Glomerular visceral epithelial cell (primary cell): ENCODE measurements around the gene SH3RF2.
"Not testable (repeated sequence)": the region's sequence is repeated elsewhere in the genome, so short reads cannot be mapped to it uniquely, and the experiment has no call there.

Experiments used
- DNase-seq: peaks from one replicate; pipeline ENCODE4 v3.0.0-alpha.2; 2016; ENCODE audit errors: extremely low spot score

SH3RF2 gene

GRCh38 chr5:146006470-146007190 lies 70.3 kb downstream of the SH3RF2 start:
- DNase-seq = no peak

GRCh38 chr5:146007270-146007669 lies 70.9 kb downstream of the SH3RF2 start:
- DNase-seq = no peak

GRCh38 chr5:146007989-146008388 lies 71.6 kb downstream of the SH3RF2 start:
- DNase-seq = no peak

GRCh38 chr5:146009020-146009419 lies 72.6 kb downstream of the SH3RF2 start:
- DNase-seq = no peak

DNA sequence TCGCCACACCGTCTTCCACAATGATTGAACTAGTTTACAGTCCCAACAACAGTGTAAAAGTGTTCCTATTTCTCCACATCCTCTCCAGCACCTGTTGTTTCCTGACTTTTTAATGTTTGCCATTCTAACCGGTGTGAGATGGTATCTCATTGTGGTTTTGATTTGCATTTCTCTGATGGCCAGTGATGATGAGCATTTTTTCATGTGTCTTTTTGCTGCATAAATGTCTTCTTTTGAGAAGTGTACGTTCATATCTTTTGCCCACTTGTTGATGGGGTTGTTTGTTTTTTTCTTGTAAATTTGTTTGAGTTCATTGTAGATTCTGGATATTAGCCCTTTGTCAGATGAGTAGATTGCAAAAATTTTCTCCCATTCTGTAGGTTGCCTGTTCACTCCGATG lies 74.1 kb downstream of the SH3RF2 start:
- DNase-seq = not testable (repeated sequence)

- DNase-seq = no peak
These were observed 77.4 kb downstream of the SH3RF2 start for GRCh38 chr5:146013761-146014160.

- DNase-seq = no peak
These were observed 78.6 kb downstream of the SH3RF2 start for GRCh38 chr5:146015001-146015400.

DNA sequence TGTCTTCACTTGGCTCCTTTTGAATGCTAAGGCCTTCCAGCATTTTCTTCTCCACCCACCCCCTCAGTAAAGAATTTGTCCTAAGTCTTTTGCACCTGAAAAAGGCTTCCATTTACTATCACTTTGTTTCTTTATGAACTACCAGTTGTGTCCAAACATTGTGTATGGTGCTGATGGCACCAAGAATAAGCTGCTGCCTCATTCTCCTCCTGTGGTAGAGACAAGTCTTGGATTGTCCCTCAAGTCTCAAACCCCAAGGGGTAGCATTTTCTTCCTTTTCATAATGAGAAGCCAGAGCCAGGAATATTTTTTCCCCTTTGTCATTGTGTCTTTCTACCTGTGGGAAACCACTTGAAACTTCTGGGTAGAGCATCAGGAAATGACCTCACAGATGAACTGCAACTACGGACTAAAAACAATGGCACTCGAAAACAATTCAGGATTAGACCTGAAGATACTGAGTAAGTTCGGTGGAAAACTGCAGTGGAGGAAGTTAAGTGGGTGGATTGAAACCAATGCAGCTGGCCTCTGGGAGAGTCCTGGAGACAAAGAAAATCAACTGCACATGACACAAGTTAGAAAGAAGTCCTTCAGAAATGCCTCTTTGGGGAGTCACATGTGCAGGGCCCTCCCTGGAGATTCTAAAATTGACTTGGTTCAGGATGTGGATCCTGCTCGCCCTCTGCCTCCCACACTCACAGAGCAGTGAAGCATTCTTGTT lies 80.5 kb downstream of the SH3RF2 start:
- no peak for DNase-seq

GRCh38 chr5:146018514-146019375 lies 82.4 kb downstream of the SH3RF2 start:
- no peak for DNase-seq

GRCh38 chr5:146020100-146020499 lies 83.7 kb downstream of the SH3RF2 start:
- DNase-seq = no peak

DNA sequence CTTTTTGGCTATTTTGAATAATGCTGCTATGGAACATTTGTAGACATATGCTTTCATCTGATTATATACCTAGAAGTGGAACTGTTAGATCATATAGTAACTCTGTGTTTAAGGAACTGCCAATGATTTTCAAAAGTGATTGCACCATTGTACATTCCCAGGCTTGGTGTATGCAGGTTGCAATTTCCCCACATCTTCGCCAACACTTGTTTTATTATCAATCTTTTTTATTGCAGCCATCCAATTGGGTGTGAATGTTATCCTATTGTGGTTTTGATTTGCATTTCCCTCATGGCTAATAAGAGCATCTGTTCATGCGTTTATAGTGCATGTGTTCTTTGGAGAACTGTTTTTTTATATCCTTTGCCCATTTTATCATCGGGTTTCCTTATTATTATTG lies 87.7 kb downstream of the SH3RF2 start:
- DNase-seq = no peak

DNA sequence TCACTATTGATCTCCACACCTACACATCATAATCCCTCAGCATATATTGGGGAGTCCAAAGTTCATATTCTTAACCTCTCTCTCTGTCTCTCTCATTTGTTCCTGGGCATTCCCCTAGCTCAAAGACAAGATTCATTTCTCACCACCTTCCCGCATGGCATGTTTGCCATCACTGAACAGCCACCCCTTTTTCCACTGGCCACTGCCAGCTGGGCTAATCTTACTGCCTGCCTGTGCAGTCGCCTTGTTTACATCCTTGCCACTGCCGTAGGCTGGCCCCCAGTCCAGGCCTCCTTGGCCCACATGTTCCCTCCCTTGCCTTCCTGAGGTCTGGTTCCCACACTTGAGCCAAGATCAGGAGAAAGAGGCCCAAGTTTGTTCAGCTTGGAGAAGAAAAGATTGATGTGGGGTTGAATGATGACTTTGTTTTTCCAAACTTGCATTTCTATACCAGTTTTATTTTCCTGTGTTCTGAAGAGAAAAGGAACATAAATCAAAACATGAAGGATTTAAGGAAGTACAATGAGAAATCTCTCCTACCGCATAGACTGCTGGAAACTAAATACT lies 88.8 kb downstream of the SH3RF2 start:
- DNase-seq = no peak

GRCh38 chr5:146025681-146026080 lies 89.3 kb downstream of the SH3RF2 start:
- DNase-seq = no peak

DNA sequence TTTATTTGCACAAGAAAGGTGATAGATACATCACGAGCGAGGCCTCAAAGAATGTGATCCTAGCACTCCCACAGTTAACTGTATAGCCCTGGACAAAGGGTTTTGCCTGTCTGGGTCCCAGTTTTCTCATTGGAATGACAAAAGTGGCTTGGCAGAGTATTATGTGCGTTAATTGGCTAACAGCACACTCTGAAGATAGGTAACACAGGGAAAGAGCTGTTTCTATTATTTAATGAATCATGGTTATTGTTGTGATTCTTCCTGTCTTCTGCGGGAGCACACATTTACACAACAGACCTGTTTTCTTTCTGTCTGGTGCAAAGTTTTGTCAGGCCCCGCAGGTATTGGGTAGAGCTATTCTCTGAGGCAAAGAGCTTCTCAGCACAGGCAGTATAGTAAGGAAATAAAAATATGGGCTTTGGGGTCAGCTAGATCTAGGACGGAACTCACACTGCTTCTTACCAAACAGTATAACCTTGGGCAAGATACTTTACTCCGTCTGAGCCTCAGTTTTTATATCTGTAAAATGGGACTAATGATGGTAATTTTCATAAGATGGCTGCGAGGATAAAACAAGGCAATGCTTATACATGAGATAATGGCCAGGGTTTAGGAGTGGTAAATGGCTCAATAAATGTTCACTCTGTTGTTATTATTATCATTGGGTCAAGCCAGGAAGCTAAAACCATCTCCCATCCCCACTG lies 90.1 kb downstream of the SH3RF2 start:
- no peak for DNase-seq

DNA sequence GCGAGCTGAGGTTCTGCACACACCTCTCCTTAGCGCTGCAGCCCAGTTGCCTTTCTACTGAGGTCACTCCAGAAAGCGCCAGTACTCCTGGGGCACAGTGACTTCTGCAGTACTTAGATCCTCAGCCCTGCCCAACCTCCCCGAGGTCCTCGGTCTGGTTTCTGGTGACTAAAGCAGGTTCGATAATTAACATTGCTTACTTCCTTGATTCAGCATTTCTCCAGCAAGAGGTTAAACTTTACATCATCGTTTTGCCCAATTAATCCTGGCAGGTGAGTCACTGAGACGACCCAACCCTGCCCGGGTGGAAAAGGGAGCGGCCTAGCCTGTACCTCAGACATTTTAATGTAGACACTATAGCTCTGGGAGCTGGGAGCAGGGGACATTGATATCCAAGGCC lies 91.4 kb downstream of the SH3RF2 start:
- peak; percentile 86 for DNase-seq

DNA sequence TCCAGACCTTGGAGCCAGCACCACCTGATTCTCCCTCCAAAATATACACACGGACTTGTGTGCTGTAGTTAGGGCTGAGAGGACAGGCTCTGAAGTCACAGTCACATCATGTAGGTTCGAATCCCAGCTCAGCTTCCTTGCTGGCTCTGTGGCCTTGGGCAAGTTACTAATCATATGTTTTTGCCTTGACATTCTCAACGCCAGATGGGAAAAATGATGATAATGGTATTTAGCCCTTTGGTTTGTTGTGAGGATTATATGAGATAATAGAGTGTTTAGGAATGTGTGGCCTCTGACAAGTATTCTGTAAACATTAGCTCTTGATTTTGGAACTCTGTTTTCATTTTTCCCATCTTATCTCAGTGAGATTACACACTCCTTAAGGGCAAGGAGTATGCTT lies 96.5 kb downstream of the SH3RF2 start:
- DNase-seq = no peak

DNA sequence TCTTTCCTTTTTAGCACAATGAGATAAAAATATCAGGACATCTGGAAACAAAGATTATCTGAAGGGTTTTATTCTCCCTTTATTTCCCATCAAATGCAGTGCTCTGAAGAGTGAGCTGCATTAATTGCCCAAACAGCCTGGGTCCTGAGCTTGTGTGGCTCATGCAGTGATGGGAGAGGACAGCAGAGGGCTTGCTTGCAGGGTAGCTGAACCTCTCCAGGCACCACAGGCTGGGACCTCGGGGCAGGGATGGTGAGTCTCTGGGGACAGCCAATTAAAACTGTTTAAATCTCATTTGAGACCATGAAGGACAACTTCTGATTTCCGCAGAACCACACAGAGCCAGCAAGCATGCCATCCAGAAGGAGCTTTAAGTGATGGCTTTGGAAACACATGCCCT lies 97.7 kb downstream of the SH3RF2 start:
- no peak for DNase-seq

DNA sequence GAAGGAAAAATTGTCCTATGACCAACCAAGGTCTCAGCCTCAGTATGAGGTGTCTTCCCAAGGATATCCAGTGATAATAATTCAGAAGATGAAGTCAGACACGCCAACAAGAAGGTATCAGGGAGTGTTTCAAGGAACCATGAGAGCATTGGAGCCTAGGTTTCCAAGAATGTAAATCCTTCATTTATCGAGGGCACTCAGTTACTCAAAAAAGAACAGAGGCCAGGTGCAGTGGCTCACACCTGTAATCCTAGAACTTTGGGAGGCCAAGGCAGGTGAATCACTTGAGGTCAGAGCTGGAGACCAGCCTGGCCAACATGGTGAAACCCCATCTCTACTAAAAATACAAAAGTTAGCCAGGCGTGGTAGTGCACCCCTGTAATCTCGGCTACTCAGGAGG lies 98.2 kb downstream of the SH3RF2 start:
- DNase-seq = no peak

GRCh38 chr5:146039420-146039819 lies 103.0 kb downstream of the SH3RF2 start:
- DNase-seq = no peak

DNA sequence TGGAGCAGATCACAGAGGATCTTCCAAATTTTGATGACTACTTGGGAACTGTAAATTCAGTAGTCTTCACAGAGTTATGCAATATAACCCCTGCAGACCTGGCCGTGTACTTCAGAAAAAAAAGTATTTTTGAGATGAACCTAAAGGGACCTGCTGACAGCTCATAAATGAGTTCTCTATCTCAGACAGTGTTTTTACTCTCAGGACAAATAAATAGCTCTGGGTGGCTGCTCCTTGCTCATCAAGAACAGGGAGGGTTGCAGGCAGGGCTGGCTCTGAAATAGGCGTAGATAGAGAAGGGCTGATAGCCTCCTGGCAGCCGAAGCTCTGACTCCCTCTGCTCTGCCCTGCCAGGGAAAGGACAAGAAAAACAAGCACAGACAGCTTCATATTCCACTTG lies 104.1 kb downstream of the SH3RF2 start:
- no peak for DNase-seq

- peak; percentile 22 for DNase-seq
These were observed 104.9 kb downstream of the SH3RF2 start for GRCh38 chr5:146041180-146041789.
